T-cell (primary cell): ENCODE data around the gene FMN1. TPM values are rescaled to one million over a fixed set of nuclear protein-coding genes. Genes with fewer than 3 reads are reported as not detected.
A peak's percentile ranks its signal among the peaks of the same experiment; 100 is the strongest.

Source experiments
- ATAC-seq, 4 experiments: fragments of 200-7000 bp in 3 of 4; fragments of 150-1000 bp in 1 of 4; cut with Tn5 transposase; replicated peaks in 1 of 4; 1 replicate in 3 of 4; 2 replicates in 1 of 4; pipeline ENCODE4 v1.10.0; 2021; ENCODE audit warnings: moderate library complexity in 3 of 4, mild to moderate bottlenecking in 2 of 4, moderate number of reproducible peaks in 1 of 4
- CTCF ChIA-PET, 2 donors: fragments of 300-600 bp; sonication (Branson Sonifier 250); formaldehyde crosslinking; loops; one replicate each; lab custom pipeline; 2022; ENCODE audit warnings: antibody characterized with exemption in 2 of 2; lab: Charles Lee
- POLR2A ChIA-PET, 2 donors: fragments of 300-600 bp; sonication (Branson Sonifier 250); formaldehyde crosslinking; loops; one replicate each; lab custom pipeline; 2022; ENCODE audit warnings: antibody characterized with exemption in 2 of 2; lab: Charles Lee
- DNase-seq, 35 experiments: peaks; one replicate each; pipeline versions ENCODE4 v3.0.0 to v3.0.0-alpha.2; 2013 to 2023
- H3K27ac ChIP-seq: one replicate; pipeline ENCODE4 v1.5.1; 2013; ENCODE audit warnings: low read length
- H3K27me3 ChIP-seq, 2 experiments: replicated peaks in 1 of 2; 1 replicate in 1 of 2; 2 replicates in 1 of 2; pipeline versions ENCODE4 v1.6.1 to v1.7.0; 2013; ENCODE audit warnings: low read length in 1 of 2, mixed read lengths in 1 of 2; ENCODE audit not compliant: control insufficient read depth in 2 of 2, insufficient read depth in 2 of 2; ENCODE audit errors: extremely low read depth in 1 of 2
- H3K36me3 ChIP-seq, 2 donors: 1 replicate in 1 of 2; 2 replicates in 1 of 2; pipeline versions ENCODE4 v1.6.1 to v1.7.0; 2013; ENCODE audit warnings: low read length in 1 of 2; ENCODE audit not compliant: control insufficient read depth in 2 of 2, insufficient read depth in 1 of 2; ENCODE audit errors: extremely low read depth in 1 of 2
- H3K4me1 ChIP-seq, 2 experiments: 1 replicate in 1 of 2; 2 replicates in 1 of 2; pipeline versions ENCODE4 v1.6.1 to v1.7.0; 2013; ENCODE audit warnings: low read length in 2 of 2, mixed read lengths in 1 of 2; ENCODE audit not compliant: insufficient read depth in 2 of 2, control insufficient read depth in 1 of 2; ENCODE audit errors: extremely low read depth in 1 of 2
- H3K4me3 ChIP-seq, 2 donors: 1 replicate in 1 of 2; 2 replicates in 1 of 2; pipeline versions ENCODE4 v1.5.1 to v1.7.0; 2013; ENCODE audit warnings: mild to moderate bottlenecking in 2 of 2, low read length in 1 of 2, moderate library complexity in 1 of 2; ENCODE audit not compliant: control insufficient read depth in 1 of 2; ENCODE audit errors: extremely low read depth in 1 of 2
- H3K9me3 ChIP-seq: 2 replicates; pipeline ENCODE4 v1.7.0; 2013
- H3K27ac Mint-ChIP-seq, 2 donors: one replicate each; pipeline ENCODE4 v1.8.0; 2020 to 2021; ENCODE audit warnings: mild to moderate bottlenecking in 2 of 2, mixed read lengths in 2 of 2
- H3K27me3 Mint-ChIP-seq, 2 donors: one replicate each; pipeline ENCODE4 v1.8.0; 2021 to 2022; ENCODE audit warnings: mixed read lengths in 2 of 2
- H3K36me3 Mint-ChIP-seq: one replicate; pipeline ENCODE4 v1.8.0; 2021; ENCODE audit warnings: mixed read lengths
- H3K4me1 Mint-ChIP-seq, 3 donors: one replicate each; pipeline ENCODE4 v1.8.0; 2020 to 2022; ENCODE audit warnings: mixed read lengths in 3 of 3, mild to moderate bottlenecking in 1 of 3
- H3K4me3 Mint-ChIP-seq, 3 donors: one replicate each; pipeline ENCODE4 v1.8.0; 2020 to 2022; ENCODE audit warnings: mild to moderate bottlenecking in 3 of 3, mixed read lengths in 3 of 3, moderate library complexity in 3 of 3
- H3K9me3 Mint-ChIP-seq, 3 donors: one replicate each; pipeline ENCODE4 v1.8.0; 2020 to 2022; ENCODE audit warnings: mixed read lengths in 3 of 3
- WGBS: methylation state at CpG from one replicate; pipeline ENCODE4 v1.1.5; 2013; ENCODE audit warnings: missing lambda C conversion rate; ENCODE audit not compliant: insufficient coverage; 5-methylcytosine and 5-hydroxymethylcytosine counted together
- total RNA-seq, 35 experiments: library from RNA in 6 of 35; stranded (reverse) in 6 of 35; fragments of 120-200 nt in 1 of 35; gene quantifications; one replicate each; pipeline versions ENCODE4 v1.2.1 to v1.2.4 and lab custom pipeline; 2013 to 2026

FMN1 gene
- total RNA-seq, 5 donors from 2014 or later (not counting 1 experiment from before 2014, with no cell fraction given), result 0.20 to 22.4 (median 14.9) TPM

- no peaks in the 10 kb centered on the region for H3K36me3 ChIP-seq
- peaks cover 4 to 5% of the 10 kb centered on the region in 2 experiments for H3K4me1 ChIP-seq
- Mint-ChIP-seq H3K9me3 (no peaks in the 10 kb centered on the region), H3K36me3 (no peaks in the 10 kb centered on the region), H3K4me3 (peak overlapping the region; percentile 1 to 77 (median 49)), H3K27ac (peak overlapping the region; percentile 33 to 75), H3K4me1 (peaks cover 13 to 40% (median 40%) of the 10 kb centered on the region in 3 donors), H3K27me3 (no peaks in the 10 kb centered on the region)
- H3K4me3 ChIP-seq, result no peak overlapping the region
- DNase-seq (peak in 5 of 35 experiments; percentile 8 to 18 (median 12)), ATAC-seq (peak in 3 of 4 experiments; percentile 60 to 83 (median 76))
- POLR2A ChIA-PET, result no interaction called here
- CTCF ChIA-PET, result interaction anchor here in 1 of 2 donors (0.9 kb wide), 1 partner anchor 609 kb away, joined by 3 read pairs; no protein-coding TSS in a partner anchor
- 56% methylated on average over 10 of the region's 15 CpGs for WGBS
- no peak overlapping the region for H3K27ac ChIP-seq
- H3K27me3 ChIP-seq, result no peaks in the 10 kb centered on the region
- H3K9me3 ChIP-seq, result no peaks in the 10 kb centered on the region
These were observed 102.4 kb downstream of the FMN1 start for GRCh38 chr15:33091983-33092693.

DNA sequence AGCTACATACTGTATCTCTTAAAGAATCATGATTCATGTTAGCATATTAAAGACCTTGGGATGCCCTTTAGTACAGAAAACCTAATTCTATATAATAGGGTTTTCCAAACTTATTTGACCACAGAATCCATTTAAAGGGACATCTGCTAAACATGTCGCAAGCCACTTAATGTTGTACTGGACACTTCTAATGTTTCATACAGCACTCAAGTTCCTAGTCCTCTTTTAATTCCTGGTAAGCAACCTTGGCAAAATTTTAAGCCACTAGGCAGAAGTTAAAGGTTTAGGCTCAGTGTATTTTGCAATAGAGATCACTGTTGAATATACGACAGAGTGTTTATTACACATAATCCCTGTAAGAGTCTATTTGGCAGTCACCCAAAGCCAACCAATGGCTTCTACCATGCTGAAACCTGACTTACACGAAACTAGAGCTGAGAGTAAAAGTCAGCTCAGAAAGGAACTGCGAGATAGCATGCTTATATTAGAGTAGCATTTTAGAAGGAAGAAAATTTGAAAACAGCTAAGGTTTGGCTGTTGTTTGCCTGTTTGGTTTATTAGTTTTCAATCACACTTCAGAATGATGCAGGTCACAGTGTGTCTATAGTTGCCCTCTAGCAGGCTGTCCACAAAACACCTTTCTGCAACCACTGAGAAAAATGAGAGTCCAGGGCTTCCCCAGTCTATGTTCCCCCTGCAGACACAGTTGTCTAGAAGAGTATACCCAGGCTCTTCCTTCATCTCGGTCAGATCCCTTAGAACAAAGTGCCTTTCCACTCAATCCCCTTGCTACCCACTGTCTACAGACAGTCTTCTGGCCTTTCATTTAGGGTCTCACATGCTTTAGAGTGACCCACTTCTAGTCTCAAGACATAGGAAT is 104.4 kb downstream of the FMN1 start:
- POLR2A ChIA-PET, result interaction anchor here in 1 of 2 donors (0.5 to 0.6 kb wide), 2 partner anchors 293 to 1184 kb away, joined by 3 to 6 read pairs; no protein-coding TSS in a partner anchor
- H3K4me1 ChIP-seq, result peaks cover 4 to 5% of the 10 kb centered on the region in 2 experiments
- Mint-ChIP-seq H3K4me3 (peak overlapping the region in 2 of 3 donors; percentile 49 to 77), H3K27ac (peak overlapping the region in 1 of 2 donors; percentile 90), H3K9me3 (no peaks in the 10 kb centered on the region), H3K27me3 (no peaks in the 10 kb centered on the region), H3K4me1 (peaks cover 16 to 46% (median 46%) of the 10 kb centered on the region in 3 donors), H3K36me3 (no peaks in the 10 kb centered on the region)
- DNase-seq, result no peak
- 79% methylated on average over 2 of the region's 5 CpGs for WGBS
- CTCF ChIA-PET, result interaction anchor here (0.6 to 1.5 kb wide), 2 partner anchors 157 to 610 kb away, joined by 4 to 5 read pairs; no protein-coding TSS in a partner anchor
- no peaks in the 10 kb centered on the region for H3K36me3 ChIP-seq
- no peak overlapping the region for H3K27ac ChIP-seq
- no peaks in the 10 kb centered on the region for H3K27me3 ChIP-seq
- peak in 2 of 4 experiments; percentile 36 to 49 for ATAC-seq
- no peaks in the 10 kb centered on the region for H3K9me3 ChIP-seq
- H3K4me3 ChIP-seq, result no peak overlapping the region

DNA sequence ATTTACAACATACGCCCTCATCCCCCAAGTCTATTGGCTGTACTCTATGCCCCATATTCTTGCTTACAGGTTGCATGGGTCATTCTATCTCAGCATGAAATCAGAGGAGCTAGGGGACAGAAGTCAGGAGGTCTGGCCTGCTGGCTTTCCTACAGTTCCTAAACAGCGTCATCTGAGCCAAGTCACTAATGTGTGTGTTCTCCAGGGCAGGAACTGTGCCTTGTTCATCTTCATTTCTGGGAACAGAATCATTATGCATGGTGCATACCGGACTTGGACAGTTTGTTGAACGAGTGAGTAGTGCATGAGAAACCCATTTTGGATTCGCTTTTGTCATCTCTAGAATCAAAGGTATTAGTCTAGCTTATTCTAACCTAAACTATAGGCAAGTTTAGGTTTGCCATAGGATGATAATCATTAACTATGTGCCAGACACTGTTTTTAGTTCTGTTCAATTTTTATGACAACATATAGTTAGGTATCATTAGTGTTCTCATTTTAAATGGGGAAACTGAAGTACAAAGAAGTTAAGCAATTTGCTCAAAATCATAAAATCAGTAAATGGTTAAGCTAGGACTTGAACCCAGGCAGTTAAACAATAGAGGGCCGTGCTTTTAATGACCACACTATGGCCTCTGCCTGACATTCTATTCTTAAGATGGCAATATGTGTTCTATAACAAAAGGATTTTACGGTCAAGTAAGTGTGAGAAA is 105.2 kb downstream of the FMN1 start:
- H3K4me3 Mint-ChIP-seq, result peak overlapping the region in 2 of 3 donors; percentile 13 to 77
- H3K4me1 Mint-ChIP-seq, result peaks cover 16 to 46% (median 46%) of the 10 kb centered on the region in 3 donors
- Histone ChIP-seq H3K9me3 (no peaks in the 10 kb centered on the region), H3K4me3 (no peak overlapping the region), H3K4me1 (peaks cover 4 to 5% of the 10 kb centered on the region in 2 experiments), H3K27ac (no peak overlapping the region), H3K27me3 (no peaks in the 10 kb centered on the region), H3K36me3 (no peaks in the 10 kb centered on the region)
- 79% methylated on average over 2 of the region's 7 CpGs for WGBS
- no peaks in the 10 kb centered on the region for H3K27me3 Mint-ChIP-seq
- DNase-seq (no peak), ATAC-seq (no peak)
- H3K9me3 Mint-ChIP-seq, result no peaks in the 10 kb centered on the region
- H3K27ac Mint-ChIP-seq, result peak overlapping the region in 1 of 2 donors; percentile 90
- ChIA-PET CTCF (interaction anchor here (0.6 to 1.5 kb wide), 3 partner anchors 158 to 611 kb away, joined by 3 to 5 read pairs (median 4); no protein-coding TSS in a partner anchor), POLR2A (no interaction called here)
- H3K36me3 Mint-ChIP-seq, result no peaks in the 10 kb centered on the region

- H3K27ac ChIP-seq, result no peak overlapping the region
- ATAC-seq, result peak; percentile 50 to 77 (median 61)
- no peaks in the 10 kb centered on the region for H3K9me3 Mint-ChIP-seq
- H3K9me3 ChIP-seq, result no peaks in the 10 kb centered on the region
- WGBS, result 0% methylated on average over 1 of the region's 4 CpGs
- H3K27me3 ChIP-seq, result no peaks in the 10 kb centered on the region
- ChIA-PET POLR2A (no interaction called here), CTCF (interaction anchor here (0.8 to 2.5 kb wide), 6 partner anchors 35 to 648 kb away, joined by 3 to 13 read pairs (median 6); no protein-coding TSS in a partner anchor)
- peak overlapping the region in 2 of 3 donors; percentile 45 to 49 for H3K4me3 Mint-ChIP-seq
- peak in 2 of 35 experiments; percentile 7 to 71 for DNase-seq
- no peaks in the 10 kb centered on the region for H3K36me3 ChIP-seq
- no peaks in the 10 kb centered on the region for H3K4me1 ChIP-seq
- peaks cover 3 to 30% (median 28%) of the 10 kb centered on the region in 3 donors for H3K4me1 Mint-ChIP-seq
- H3K36me3 Mint-ChIP-seq, result no peaks in the 10 kb centered on the region
- no peaks in the 10 kb centered on the region for H3K27me3 Mint-ChIP-seq
- H3K27ac Mint-ChIP-seq, result peak overlapping the region in 1 of 2 donors; percentile 34
- no peak overlapping the region for H3K4me3 ChIP-seq
These were observed 107.9 kb downstream of the FMN1 start for GRCh38 chr15:33086500-33087121.

GRCh38 chr15:33084661-33085060 is 109.9 kb downstream of the FMN1 start:
- Histone ChIP-seq H3K9me3 (no peaks in the 10 kb centered on the region), H3K27me3 (no peaks in the 10 kb centered on the region), H3K4me3 (no peak overlapping the region), H3K36me3 (no peaks in the 10 kb centered on the region), H3K4me1 (no peaks in the 10 kb centered on the region), H3K27ac (no peak overlapping the region)
- H3K4me3 Mint-ChIP-seq, result no peak overlapping the region
- no peak overlapping the region for H3K27ac Mint-ChIP-seq
- peaks cover 3 to 29% (median 15%) of the 10 kb centered on the region in 3 donors for H3K4me1 Mint-ChIP-seq
- WGBS, result 96% methylated on average over 2 of the region's 4 CpGs
- ATAC-seq (no peak), DNase-seq (no peak)
- ChIA-PET POLR2A (no interaction called here), CTCF (no interaction called here)
- H3K9me3 Mint-ChIP-seq, result no peaks in the 10 kb centered on the region
- no peaks in the 10 kb centered on the region for H3K27me3 Mint-ChIP-seq
- no peaks in the 10 kb centered on the region for H3K36me3 Mint-ChIP-seq
